ENCODE results near the gene TGFBR2.

The TGFBR2 gene

GRCh38 chr3:30631243-30631904 lies 25.0 kb downstream of the TGFBR2 start:
- H3K4me2 ChIP-seq (ENCODE audit: low read depth, low read length, poor library complexity, severe bottlenecking), result peak overlapping the region; percentile 32
- H4K20me1 ChIP-seq (ENCODE audit: insufficient read depth, low read length, poor library complexity, severe bottlenecking), result peaks cover 41% of the 10 kb centered on the region
- H2AFZ ChIP-seq (ENCODE audit: low read length), result no peak overlapping the region
- no peaks in the 10 kb centered on the region for H3K9me3 ChIP-seq (ENCODE audit: insufficient read depth, low read depth, low read length)
- H3K79me2 ChIP-seq (ENCODE audit: insufficient read depth, low read length), result peaks cover 100% of the 10 kb centered on the region
- no peak overlapping the region for H3K4me3 ChIP-seq (ENCODE audit: low read length, poor library complexity, severe bottlenecking)
- TF ChIP-seq CTCF (conservative IDR thresholded peaks at IDR 0.05; ENCODE audit: low read length) (no peak), EZH2phosphoT487 (IDR thresholded peaks at IDR 0.05; ENCODE audit: borderline replicate concordance) (no peak)
- peaks cover 84% of the 10 kb centered on the region for H3K4me1 ChIP-seq (ENCODE audit: insufficient read depth, low read length, poor library complexity, severe bottlenecking)
- H3K36me3 ChIP-seq (ENCODE audit: insufficient read depth, low read length), result peaks cover 32% of the 10 kb centered on the region
- no peak overlapping the region for H3K9ac ChIP-seq (ENCODE audit: low read depth, low read length, poor library complexity, severe bottlenecking)
- H3K27me3 ChIP-seq (ENCODE audit: insufficient read depth, low read length, poor library complexity, severe bottlenecking), result no peaks in the 10 kb centered on the region
- H3K9me2 ChIP-seq (replicated peaks; ENCODE audit: low read depth, low read length), result no peaks in the 10 kb centered on the region
- H3F3A ChIP-seq (ENCODE audit: low read depth), result peaks cover 7% of the 10 kb centered on the region; the same call in 1 of the 2 replicates

- H3K9me2 ChIP-seq (replicated peaks; ENCODE audit: low read depth, low read length), result no peaks in the 10 kb centered on the region
- H3K4me3 ChIP-seq (ENCODE audit: low read length, poor library complexity, severe bottlenecking), result no peak overlapping the region
- no peak overlapping the region for H3K9ac ChIP-seq (ENCODE audit: low read depth, low read length, poor library complexity, severe bottlenecking)
- peaks cover 41% of the 10 kb centered on the region for H4K20me1 ChIP-seq (ENCODE audit: insufficient read depth, low read length, poor library complexity, severe bottlenecking)
- no peaks in the 10 kb centered on the region for H3K27me3 ChIP-seq (ENCODE audit: insufficient read depth, low read length, poor library complexity, severe bottlenecking)
- peak overlapping the region; percentile 32 for H3K4me2 ChIP-seq (ENCODE audit: low read depth, low read length, poor library complexity, severe bottlenecking)
- no peak overlapping the region for H2AFZ ChIP-seq (ENCODE audit: low read length)
- TF ChIP-seq EZH2phosphoT487 (IDR thresholded peaks at IDR 0.05; ENCODE audit: borderline replicate concordance) (no peak), CTCF (conservative IDR thresholded peaks at IDR 0.05; ENCODE audit: low read length) (no peak)
- H3K79me2 ChIP-seq (ENCODE audit: insufficient read depth, low read length), result peaks cover 100% of the 10 kb centered on the region
- H3K36me3 ChIP-seq (ENCODE audit: insufficient read depth, low read length), result peaks cover 26% of the 10 kb centered on the region
- peaks cover 89% of the 10 kb centered on the region for H3K4me1 ChIP-seq (ENCODE audit: insufficient read depth, low read length, poor library complexity, severe bottlenecking)
- no peaks in the 10 kb centered on the region for H3K9me3 ChIP-seq (ENCODE audit: insufficient read depth, low read depth, low read length)
- H3F3A ChIP-seq (ENCODE audit: low read depth), result peaks cover 7% of the 10 kb centered on the region; the same call in 1 of the 2 replicates
Observed at GRCh38 chr3:30632065-30632464, 25.7 kb downstream of the TGFBR2 start.

- no peak overlapping the region for H3K4me3 ChIP-seq (ENCODE audit: low read length, poor library complexity, severe bottlenecking)
- no peak overlapping the region for H2AFZ ChIP-seq (ENCODE audit: low read length)
- H3F3A ChIP-seq (ENCODE audit: low read depth), result peaks cover 7% of the 10 kb centered on the region; the same call in 1 of the 2 replicates
- H3K9ac ChIP-seq (ENCODE audit: low read depth, low read length, poor library complexity, severe bottlenecking), result no peak overlapping the region
- TF ChIP-seq EZH2phosphoT487 (IDR thresholded peaks at IDR 0.05; ENCODE audit: borderline replicate concordance) (no peak), CTCF (conservative IDR thresholded peaks at IDR 0.05; ENCODE audit: low read length) (no peak)
- peaks cover 93% of the 10 kb centered on the region for H3K4me1 ChIP-seq (ENCODE audit: insufficient read depth, low read length, poor library complexity, severe bottlenecking)
- H3K9me3 ChIP-seq (ENCODE audit: insufficient read depth, low read depth, low read length), result no peaks in the 10 kb centered on the region
- H3K79me2 ChIP-seq (ENCODE audit: insufficient read depth, low read length), result peaks cover 100% of the 10 kb centered on the region
- H4K20me1 ChIP-seq (ENCODE audit: insufficient read depth, low read length, poor library complexity, severe bottlenecking), result peaks cover 40% of the 10 kb centered on the region
- H3K27me3 ChIP-seq (ENCODE audit: insufficient read depth, low read length, poor library complexity, severe bottlenecking), result no peaks in the 10 kb centered on the region
- H3K36me3 ChIP-seq (ENCODE audit: insufficient read depth, low read length), result peaks cover 24% of the 10 kb centered on the region
- H3K9me2 ChIP-seq (replicated peaks; ENCODE audit: low read depth, low read length), result no peaks in the 10 kb centered on the region
- peak overlapping the region; percentile 2 for H3K4me2 ChIP-seq (ENCODE audit: low read depth, low read length, poor library complexity, severe bottlenecking)
Observed at GRCh38 chr3:30632521-30632920, 26.1 kb downstream of the TGFBR2 start.
